Measurements from ENCODE around the gene DAZAP1. TPM values are rescaled to one million over a fixed set of nuclear protein-coding genes. Genes with fewer than 3 reads are reported as not detected.

The DAZAP1 gene
- total and polyA plus RNA-seq, 2 experiments from 2014 or later: 35.8 to 46.8 TPM

DNA sequence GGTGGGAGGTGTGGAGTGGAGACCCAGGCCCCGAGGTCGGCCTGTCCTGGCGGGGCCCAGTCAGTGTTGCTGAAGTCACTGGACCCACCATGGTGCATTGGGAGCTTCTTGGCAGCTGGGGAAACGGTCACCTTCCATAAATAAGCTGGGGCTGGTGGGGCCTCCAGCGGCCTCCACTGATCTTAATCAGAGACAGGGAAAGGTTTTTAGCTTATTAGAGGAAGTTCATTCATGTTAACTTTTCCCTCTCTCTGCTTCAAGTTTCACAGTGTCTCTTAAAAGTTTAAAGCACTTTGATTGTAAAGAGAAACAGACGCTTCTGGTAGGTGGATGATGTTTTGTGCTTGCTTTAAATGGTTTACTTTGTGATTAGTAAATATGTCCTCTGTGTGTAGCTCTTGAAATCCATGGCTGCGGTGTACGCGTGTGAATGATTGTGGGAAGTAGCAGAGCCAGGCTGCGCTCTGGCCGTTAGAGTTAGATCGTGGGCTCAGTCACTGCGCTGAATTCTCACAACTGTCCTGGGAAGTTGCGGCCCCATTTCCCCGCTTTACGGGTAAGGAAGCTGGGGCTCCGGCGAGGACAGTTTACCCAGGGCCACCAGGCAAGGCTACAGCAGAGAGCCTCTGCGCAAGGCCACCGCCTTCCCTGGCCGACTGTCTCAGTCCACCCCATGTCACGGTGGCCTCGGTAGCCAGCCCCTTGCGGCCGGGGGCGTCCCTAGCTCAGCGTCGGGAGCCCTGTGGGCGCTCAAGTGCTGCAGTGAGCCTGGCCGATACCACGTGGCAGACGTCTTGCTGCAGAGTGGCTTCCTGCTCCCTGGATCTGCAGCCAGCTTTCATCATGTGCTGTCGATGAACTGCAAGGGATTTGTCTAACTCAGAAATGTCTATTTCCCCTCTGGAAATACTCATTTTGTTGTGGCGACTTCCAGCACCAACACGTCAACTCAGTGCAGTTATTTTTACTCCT is 40.2 kb upstream of the DAZAP1 start:
- H3K9me3 ChIP-seq (ENCODE audit: low read depth): no peaks in the 10 kb centered on the region

DNA sequence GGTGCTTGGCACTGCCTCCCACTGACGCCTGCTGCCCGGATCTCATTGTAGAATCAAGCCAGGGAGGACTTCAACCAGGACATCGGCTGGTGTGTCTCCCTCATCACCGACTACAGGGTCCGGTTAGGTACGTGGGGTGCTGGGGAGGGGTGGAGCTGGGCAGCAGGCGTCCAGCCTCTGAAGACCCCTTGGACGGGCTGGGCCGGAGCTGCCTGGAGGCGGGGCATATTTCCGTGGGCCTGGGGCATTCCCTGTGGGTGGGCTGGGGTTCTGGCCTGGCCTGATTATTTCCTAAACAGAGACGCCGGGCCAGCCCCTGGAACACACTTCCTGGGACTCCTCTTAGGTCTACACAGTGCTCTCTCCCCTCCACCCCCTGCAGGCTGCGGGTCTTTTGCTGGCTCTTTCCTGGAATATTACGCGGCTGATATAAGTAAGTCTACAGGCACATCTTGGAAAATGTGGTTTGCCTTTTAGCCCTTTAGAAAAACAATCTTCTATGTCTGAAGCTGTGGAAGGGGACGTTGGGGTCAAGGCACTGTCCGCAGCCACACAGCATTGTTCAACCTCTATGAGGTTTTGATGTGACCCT is 38.1 kb upstream of the DAZAP1 start:
- 96% methylated on average over 18 of the region's 18 CpGs for WGBS (ENCODE audit: low lambda C conversion rate, missing lambda C conversion rate)
- Histone ChIP-seq H3K27me3 (no peaks in the 10 kb centered on the region), H4K20me1 (ENCODE audit: insufficient read depth, poor library complexity, severe bottlenecking) (no peaks in the 10 kb centered on the region), H3K27ac (no peak overlapping the region), H3K36me3 (replicated peaks; ENCODE audit: insufficient read depth, low read depth) (peaks cover 3% of the 10 kb centered on the region), H3K4me2 (no peak overlapping the region), H3K4me3 (no peak overlapping the region), H3K9me2 (replicated peaks; ENCODE audit: insufficient read depth) (no peaks in the 10 kb centered on the region), H3K79me2 (no peaks in the 10 kb centered on the region), H2AFZ (no peak overlapping the region), H3K4me1 (ENCODE audit: insufficient read depth) (no peaks in the 10 kb centered on the region), H3K9me3 (ENCODE audit: low read depth) (no peaks in the 10 kb centered on the region)
- TF ChIP-seq EZH2 (IDR thresholded peaks at IDR 0.05; ENCODE audit: borderline replicate concordance) (no peak), EZH2phosphoT487 (IDR thresholded peaks at IDR 0.05; ENCODE audit: low read depth, severe bottlenecking, unreplicated experiment) (no peak)
- TF ChIP-seq, protein P1, sequence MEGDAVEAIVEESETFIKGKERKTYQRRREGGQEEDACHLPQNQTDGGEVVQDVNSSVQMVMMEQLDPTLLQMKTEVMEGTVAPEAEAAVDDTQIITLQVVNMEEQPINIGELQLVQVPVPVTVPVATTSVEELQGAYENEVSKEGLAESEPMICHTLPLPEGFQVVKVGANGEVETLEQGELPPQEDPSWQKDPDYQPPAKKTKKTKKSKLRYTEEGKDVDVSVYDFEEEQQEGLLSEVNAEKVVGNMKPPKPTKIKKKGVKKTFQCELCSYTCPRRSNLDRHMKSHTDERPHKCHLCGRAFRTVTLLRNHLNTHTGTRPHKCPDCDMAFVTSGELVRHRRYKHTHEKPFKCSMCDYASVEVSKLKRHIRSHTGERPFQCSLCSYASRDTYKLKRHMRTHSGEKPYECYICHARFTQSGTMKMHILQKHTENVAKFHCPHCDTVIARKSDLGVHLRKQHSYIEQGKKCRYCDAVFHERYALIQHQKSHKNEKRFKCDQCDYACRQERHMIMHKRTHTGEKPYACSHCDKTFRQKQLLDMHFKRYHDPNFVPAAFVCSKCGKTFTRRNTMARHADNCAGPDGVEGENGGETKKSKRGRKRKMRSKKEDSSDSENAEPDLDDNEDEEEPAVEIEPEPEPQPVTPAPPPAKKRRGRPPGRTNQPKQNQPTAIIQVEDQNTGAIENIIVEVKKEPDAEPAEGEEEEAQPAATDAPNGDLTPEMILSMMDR (IDR thresholded peaks at IDR 0.05; ENCODE audit: poor library complexity): no peak
- DNase-seq (ENCODE audit: low spot score): no peak

More for the DNA sequence above, 40.2 kb upstream of the DAZAP1 start:
- Histone ChIP-seq H3K27me3 (no peaks in the 10 kb centered on the region), H3K36me3 (replicated peaks; ENCODE audit: insufficient read depth, low read depth) (peaks cover 3% of the 10 kb centered on the region), H3K4me3 (no peak overlapping the region), H3K4me2 (no peak overlapping the region), H3K27ac (no peak overlapping the region), H3K79me2 (no peaks in the 10 kb centered on the region), H3K9me2 (replicated peaks; ENCODE audit: insufficient read depth) (no peaks in the 10 kb centered on the region), H2AFZ (no peak overlapping the region), H4K20me1 (ENCODE audit: insufficient read depth, poor library complexity, severe bottlenecking) (no peaks in the 10 kb centered on the region), H3K4me1 (ENCODE audit: insufficient read depth) (no peaks in the 10 kb centered on the region)
- 88% methylated on average over 35 of the region's 35 CpGs for WGBS (ENCODE audit: low lambda C conversion rate, missing lambda C conversion rate)
- no peak for DNase-seq (ENCODE audit: low spot score)
- TF ChIP-seq, protein P1 (IDR thresholded peaks at IDR 0.05; ENCODE audit: poor library complexity): no peak
- TF ChIP-seq EZH2phosphoT487 (IDR thresholded peaks at IDR 0.05; ENCODE audit: low read depth, severe bottlenecking, unreplicated experiment) (no peak), EZH2 (IDR thresholded peaks at IDR 0.05; ENCODE audit: borderline replicate concordance) (no peak)

DNA sequence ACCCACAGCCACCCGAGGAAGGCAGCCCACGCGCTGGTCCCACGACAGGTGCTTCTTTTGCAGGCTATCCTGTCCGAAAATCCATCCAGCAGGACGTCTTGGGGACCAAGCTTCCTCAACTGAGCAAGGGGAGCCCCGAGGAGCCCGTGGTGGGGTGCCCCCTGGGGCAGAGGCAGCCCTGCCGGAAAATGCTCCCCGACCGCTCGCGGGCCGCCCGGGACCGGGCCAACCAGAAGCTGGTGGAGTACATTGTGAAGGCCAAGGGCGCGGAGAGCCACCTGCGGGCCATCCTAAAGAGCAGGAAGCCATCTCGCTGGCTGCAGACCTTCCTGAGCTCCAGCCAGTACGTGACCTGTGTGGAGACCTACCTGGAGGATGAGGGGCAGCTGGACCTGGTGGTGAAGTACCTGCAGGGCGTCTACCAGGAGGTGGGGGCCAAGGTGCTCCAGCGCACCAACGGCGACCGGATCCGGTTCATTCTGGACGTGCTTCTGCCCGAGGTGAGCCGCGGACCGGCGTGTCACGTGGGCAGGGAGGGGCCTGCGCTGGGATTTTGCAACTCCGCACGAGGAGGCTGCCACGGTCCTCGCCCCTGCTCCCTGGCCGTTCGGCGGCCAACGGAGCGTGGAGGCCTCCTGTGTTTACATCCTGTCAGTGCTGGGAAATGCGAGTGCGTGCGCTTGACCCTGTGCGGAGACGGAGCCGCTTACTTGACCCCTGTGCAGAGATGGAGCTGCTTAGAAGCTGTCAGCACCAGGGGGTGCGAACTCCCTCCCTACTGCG is 36.6 kb upstream of the DAZAP1 start:
- no peaks in the 10 kb centered on the region for H3K27me3 ChIP-seq
- no peak overlapping the region for H3K4me3 ChIP-seq
- no peaks in the 10 kb centered on the region for H3K79me2 ChIP-seq
- DNase-seq (ENCODE audit: low spot score): no peak
- H3K9me3 ChIP-seq (ENCODE audit: low read depth): no peaks in the 10 kb centered on the region
- H3K9me2 ChIP-seq (replicated peaks; ENCODE audit: insufficient read depth): no peaks in the 10 kb centered on the region
- WGBS (ENCODE audit: low lambda C conversion rate, missing lambda C conversion rate): 96% methylated on average over 44 of the region's 52 CpGs
- H3K4me1 ChIP-seq (ENCODE audit: insufficient read depth): no peaks in the 10 kb centered on the region
- H3K27ac ChIP-seq: no peak overlapping the region
- H4K20me1 ChIP-seq (ENCODE audit: insufficient read depth, poor library complexity, severe bottlenecking): no peaks in the 10 kb centered on the region
- H3K36me3 ChIP-seq (replicated peaks; ENCODE audit: insufficient read depth, low read depth): peaks cover 3% of the 10 kb centered on the region
- H2AFZ ChIP-seq: no peak overlapping the region
- no peak for TF ChIP-seq EZH2phosphoT487 (IDR thresholded peaks at IDR 0.05; ENCODE audit: low read depth, severe bottlenecking, unreplicated experiment)
- TF ChIP-seq EZH2 (IDR thresholded peaks at IDR 0.05; ENCODE audit: borderline replicate concordance): no peak
- TF ChIP-seq, protein P1 (IDR thresholded peaks at IDR 0.05; ENCODE audit: poor library complexity): no peak
- no peak overlapping the region for H3K4me2 ChIP-seq

Measured in hepatocyte (in vitro differentiated cells).